Stimulated activated naive CD8-positive, alpha-beta T cell treated with anti-CD3 and anti-CD28 coated beads, Interleukin-15, Interleukin-2, amounts not matched to agents 100 ng/mL and 50 ng/mL, for 24 hours (primary cell): Measurements from ENCODE around the gene NCEH1.
"Not testable (repeated sequence)": the region's sequence is repeated elsewhere in the genome, so short reads cannot be mapped to it uniquely, and the experiment has no call there.

Experiments
- H3K27ac Mint-ChIP-seq: one replicate; pipeline ENCODE4 v1.8.0; 2021; ENCODE audit warnings: mild to moderate bottlenecking, mixed read lengths
- H3K27me3 Mint-ChIP-seq: one replicate; pipeline ENCODE4 v1.8.0; 2021; ENCODE audit warnings: mixed read lengths
- H3K36me3 Mint-ChIP-seq: one replicate; pipeline ENCODE4 v1.8.0; 2021; ENCODE audit warnings: low read depth, mixed read lengths
- H3K4me1 Mint-ChIP-seq: one replicate; pipeline ENCODE4 v1.8.0; 2021; ENCODE audit warnings: low read depth, mixed read lengths
- H3K4me3 Mint-ChIP-seq: one replicate; pipeline ENCODE4 v1.8.0; 2021; ENCODE audit warnings: mild to moderate bottlenecking, mixed read lengths
- H3K9me3 Mint-ChIP-seq: one replicate; pipeline ENCODE4 v1.8.0; 2021; ENCODE audit warnings: mixed read lengths

The NCEH1 gene

DNA sequence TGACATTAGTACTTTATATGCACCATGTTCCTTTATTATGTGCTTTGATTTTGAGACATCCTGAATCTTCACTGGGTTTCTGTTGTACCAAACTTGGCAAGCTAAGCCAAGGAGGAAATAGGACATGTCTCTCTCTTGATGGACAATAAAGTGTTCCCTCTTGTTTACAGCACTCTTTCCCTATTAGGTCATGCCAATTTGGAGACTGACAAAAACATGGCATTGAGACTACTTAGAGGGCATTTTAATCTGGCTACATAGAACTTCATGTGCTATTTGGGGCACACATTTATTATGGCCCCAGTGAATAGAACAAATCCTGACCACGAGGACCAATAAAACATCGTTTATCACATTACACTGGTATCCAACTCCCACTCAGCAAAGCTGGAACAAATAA, 102.3 kb downstream of the NCEH1 start:
- H3K4me1 Mint-ChIP-seq: peaks cover 11% of the 10 kb centered on the region
- H3K36me3 Mint-ChIP-seq: peaks cover 5% of the 10 kb centered on the region
- H3K27ac Mint-ChIP-seq: no peak overlapping the region
- no peak overlapping the region for H3K4me3 Mint-ChIP-seq
- H3K9me3 Mint-ChIP-seq: peaks cover 8% of the 10 kb centered on the region
- H3K27me3 Mint-ChIP-seq: no peaks in the 10 kb centered on the region

- peak overlapping the region; percentile 50 for H3K27ac Mint-ChIP-seq
- H3K4me3 Mint-ChIP-seq: no peak overlapping the region
- peaks cover 5% of the 10 kb centered on the region for H3K36me3 Mint-ChIP-seq
These were observed 103.4 kb downstream of the NCEH1 start for GRCh38 chr3:172607305-172608121.

GRCh38 chr3:172606021-172606420, 104.8 kb downstream of the NCEH1 start:
- Mint-ChIP-seq H3K4me3 (no peak overlapping the region), H3K4me1 (peaks cover 11% of the 10 kb centered on the region), H3K27me3 (no peaks in the 10 kb centered on the region), H3K9me3 (peaks cover 7% of the 10 kb centered on the region), H3K27ac (no peak overlapping the region), H3K36me3 (peaks cover 4% of the 10 kb centered on the region)

More at GRCh38 chr3:172607305-172608121, 103.4 kb downstream of the NCEH1 start:
- H3K4me1 Mint-ChIP-seq: peaks cover 11% of the 10 kb centered on the region
- H3K27me3 Mint-ChIP-seq: no peaks in the 10 kb centered on the region
- H3K9me3 Mint-ChIP-seq: peaks cover 8% of the 10 kb centered on the region

GRCh38 chr3:172604895-172605646, 105.8 kb downstream of the NCEH1 start:
- H3K4me3 Mint-ChIP-seq: no peak overlapping the region
- H3K27ac Mint-ChIP-seq: no peak overlapping the region
- H3K4me1 Mint-ChIP-seq: peaks cover 11% of the 10 kb centered on the region
- no peaks in the 10 kb centered on the region for H3K9me3 Mint-ChIP-seq
- H3K36me3 Mint-ChIP-seq: no peaks in the 10 kb centered on the region
- no peaks in the 10 kb centered on the region for H3K27me3 Mint-ChIP-seq

DNA sequence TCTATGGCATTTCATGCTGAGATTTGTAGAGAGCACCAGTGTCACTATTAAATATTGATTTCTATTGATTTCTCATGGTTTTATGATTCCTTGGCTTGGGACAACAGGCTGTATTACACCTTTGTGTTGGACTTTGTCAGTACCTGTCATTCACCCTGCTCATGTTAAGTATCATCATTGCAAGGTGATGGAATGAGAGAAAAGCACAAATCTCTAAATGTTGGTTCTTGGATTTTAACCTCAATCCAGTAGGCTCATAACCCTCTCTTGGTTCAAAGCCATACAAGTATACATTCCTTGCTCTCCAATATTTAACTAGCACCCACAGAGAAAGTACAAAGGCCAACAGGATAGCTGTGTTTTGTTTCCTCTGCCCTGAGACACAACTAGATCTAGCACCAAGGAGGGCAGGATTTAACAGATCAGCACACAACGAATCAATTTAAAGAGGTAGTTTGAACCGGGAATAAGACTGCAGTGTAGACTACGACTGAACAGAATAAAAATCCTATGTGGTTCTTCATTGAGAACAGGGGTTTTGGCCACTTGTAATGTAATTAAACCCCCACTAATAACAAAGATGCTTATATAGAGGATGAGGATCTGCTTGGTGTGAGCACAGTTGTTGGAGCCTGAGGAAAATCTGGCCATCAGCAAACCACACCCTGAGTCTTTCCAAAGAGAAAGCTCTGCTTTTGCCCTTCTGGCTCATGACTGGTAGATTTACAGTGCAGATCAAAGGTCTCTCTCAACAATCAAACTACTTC, 109.6 kb downstream of the NCEH1 start:
- Mint-ChIP-seq H3K27me3 (no peaks in the 10 kb centered on the region), H3K4me1 (peaks cover 3% of the 10 kb centered on the region), H3K9me3 (peaks cover 3% of the 10 kb centered on the region)

DNA sequence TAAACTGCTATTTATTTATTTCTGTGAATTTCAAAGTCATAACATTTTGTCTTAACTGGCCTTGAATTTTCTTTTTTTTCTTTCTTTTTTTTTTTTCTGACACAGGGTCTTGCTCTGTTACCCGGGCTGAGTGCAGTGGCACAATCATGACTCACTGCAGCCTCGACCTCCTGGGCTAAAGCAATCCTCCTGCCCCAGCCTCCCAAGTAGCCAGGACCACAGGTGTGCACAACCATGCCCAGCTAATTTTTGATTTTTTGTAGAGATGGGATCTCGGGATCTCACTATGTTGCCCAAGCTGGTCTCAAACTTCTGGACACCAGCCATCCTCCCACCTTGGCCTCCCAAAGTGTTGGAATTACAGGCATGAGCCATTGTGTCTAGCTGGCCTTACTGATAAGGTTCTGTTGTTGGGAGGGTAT, 110.2 kb downstream of the NCEH1 start:
- H3K4me3 Mint-ChIP-seq: no peak overlapping the region
- H3K27ac Mint-ChIP-seq: no peak overlapping the region
- no peaks in the 10 kb centered on the region for H3K27me3 Mint-ChIP-seq
- H3K4me1 Mint-ChIP-seq: peaks cover 9% of the 10 kb centered on the region
- peaks cover 3% of the 10 kb centered on the region for H3K9me3 Mint-ChIP-seq
- no peaks in the 10 kb centered on the region for H3K36me3 Mint-ChIP-seq

More for the DNA sequence above, 109.6 kb downstream of the NCEH1 start:
- no peak overlapping the region for H3K4me3 Mint-ChIP-seq
- no peaks in the 10 kb centered on the region for H3K36me3 Mint-ChIP-seq
- no peak overlapping the region for H3K27ac Mint-ChIP-seq

GRCh38 chr3:172598904-172599303, 112.0 kb downstream of the NCEH1 start:
- H3K27me3 Mint-ChIP-seq: no peaks in the 10 kb centered on the region
- H3K27ac Mint-ChIP-seq: no peak overlapping the region
- H3K36me3 Mint-ChIP-seq: no peaks in the 10 kb centered on the region
- H3K4me1 Mint-ChIP-seq: peaks cover 26% of the 10 kb centered on the region
- peaks cover 3% of the 10 kb centered on the region for H3K9me3 Mint-ChIP-seq
- H3K4me3 Mint-ChIP-seq: no peak overlapping the region

DNA sequence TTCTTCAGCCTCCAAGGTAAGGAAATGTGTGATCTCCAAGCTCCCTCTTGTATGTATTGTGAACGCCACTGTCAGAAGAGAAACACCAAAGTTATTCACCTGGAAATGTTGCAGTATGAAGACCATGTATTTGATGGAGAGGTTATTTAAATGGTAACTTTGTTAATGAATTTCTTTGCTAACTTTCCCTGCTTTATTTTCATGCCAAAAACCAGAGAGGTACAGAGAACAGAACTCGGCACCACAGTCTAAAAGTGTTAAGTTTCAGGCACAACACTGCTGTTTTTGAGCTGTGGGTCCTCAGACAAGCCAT, 114.5 kb downstream of the NCEH1 start:
- Mint-ChIP-seq H3K9me3 (peaks cover 3% of the 10 kb centered on the region), H3K27me3 (no peaks in the 10 kb centered on the region), H3K4me1 (peaks cover 52% of the 10 kb centered on the region), H3K36me3 (peaks cover 8% of the 10 kb centered on the region), H3K4me3 (peak overlapping the region; percentile 83), H3K27ac (peak overlapping the region; percentile 85)

DNA sequence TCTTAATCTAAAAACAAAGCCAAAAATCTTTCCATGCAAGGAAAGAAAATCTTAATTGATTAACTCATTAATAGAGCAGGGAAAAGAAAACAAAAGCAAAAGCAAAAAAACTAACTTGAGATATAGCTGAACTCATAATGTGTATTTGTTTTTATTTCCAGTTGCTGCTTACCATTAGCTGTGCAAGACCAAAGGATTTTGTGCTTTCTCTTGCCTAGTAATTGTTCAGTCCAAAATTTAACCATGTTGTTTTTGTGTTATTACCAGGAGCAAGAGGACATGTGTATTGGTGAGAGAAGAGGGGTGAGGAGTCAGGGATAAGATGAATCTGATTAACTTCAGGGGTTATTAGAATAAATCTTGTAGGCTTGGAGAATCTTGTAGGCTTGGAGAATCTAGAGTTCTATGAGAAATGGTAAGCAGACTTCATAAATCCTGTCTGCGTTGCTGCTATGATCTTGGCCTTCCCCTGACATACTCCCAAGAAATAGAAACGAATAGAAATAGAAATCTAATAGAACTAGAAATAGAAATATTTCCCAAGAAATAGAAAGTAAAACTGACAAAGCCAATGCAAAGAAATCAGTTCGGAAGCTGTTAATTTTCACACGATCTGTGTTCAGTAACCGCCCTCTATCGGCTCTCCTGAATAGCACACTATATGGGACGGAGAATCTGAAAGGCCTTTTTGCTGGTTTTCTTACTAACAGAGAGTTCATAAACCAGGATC, 115.0 kb downstream of the NCEH1 start:
- Mint-ChIP-seq H3K36me3 (peaks cover 13% of the 10 kb centered on the region), H3K27ac (peak overlapping the region; percentile 85), H3K4me1 (peaks cover 57% of the 10 kb centered on the region), H3K4me3 (peak overlapping the region; percentile 83), H3K9me3 (peaks cover 3% of the 10 kb centered on the region), H3K27me3 (no peaks in the 10 kb centered on the region)

- not testable (repeated sequence) for H3K9me3 Mint-ChIP-seq, H3K27me3 Mint-ChIP-seq
- H3K36me3 Mint-ChIP-seq: peaks cover 20% of the 10 kb centered on the region
- peak overlapping the region; percentile 85 for H3K27ac Mint-ChIP-seq
- peak overlapping the region; percentile 83 for H3K4me3 Mint-ChIP-seq
- H3K4me1 Mint-ChIP-seq: peaks cover 65% of the 10 kb centered on the region
These were observed 115.8 kb downstream of the NCEH1 start for GRCh38 chr3:172594900-172595663.

DNA sequence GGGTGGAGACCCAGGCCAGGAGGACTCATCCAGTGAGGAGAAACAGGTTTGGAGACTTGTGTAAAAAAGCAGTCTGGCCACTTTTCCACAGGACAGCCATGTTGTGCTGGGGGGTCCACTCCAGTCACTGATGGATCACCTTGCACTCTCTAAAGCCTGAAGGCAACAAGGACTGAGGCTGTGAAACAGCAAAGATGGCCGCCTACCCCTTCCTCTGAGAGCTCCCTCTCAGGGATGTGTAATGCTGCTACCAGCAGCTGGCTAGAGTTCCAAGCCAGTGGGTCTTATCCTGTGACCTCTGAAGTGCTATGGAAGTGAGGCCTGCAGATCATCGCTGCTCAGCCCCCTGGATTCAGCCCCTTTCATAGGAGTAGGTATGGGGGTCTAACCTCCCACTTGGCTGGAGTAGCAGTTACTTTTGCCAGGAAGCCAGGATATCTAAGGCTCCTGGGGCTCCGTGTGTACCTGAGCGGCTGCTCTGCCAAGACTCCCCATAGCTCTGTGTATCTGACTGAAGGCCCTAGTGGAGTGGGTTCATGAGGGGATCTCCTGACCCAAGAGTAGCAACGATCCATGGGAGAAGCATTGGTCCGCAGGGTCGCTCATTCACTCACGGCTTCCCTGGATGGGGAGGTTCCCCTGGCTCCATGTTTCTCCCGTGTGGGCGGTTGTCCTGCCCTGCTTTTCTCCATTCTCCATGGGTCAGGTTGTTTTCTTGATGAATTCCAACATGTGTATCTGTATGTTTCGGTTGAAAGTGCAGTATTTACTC, 117.8 kb downstream of the NCEH1 start:
- Mint-ChIP-seq H3K27me3 (no peaks in the 10 kb centered on the region), H3K4me1 (peaks cover 78% of the 10 kb centered on the region), H3K9me3 (peaks cover 8% of the 10 kb centered on the region), H3K36me3 (peaks cover 33% of the 10 kb centered on the region), H3K4me3 (peak overlapping the region; percentile 61), H3K27ac (peak overlapping the region; percentile 81)

DNA sequence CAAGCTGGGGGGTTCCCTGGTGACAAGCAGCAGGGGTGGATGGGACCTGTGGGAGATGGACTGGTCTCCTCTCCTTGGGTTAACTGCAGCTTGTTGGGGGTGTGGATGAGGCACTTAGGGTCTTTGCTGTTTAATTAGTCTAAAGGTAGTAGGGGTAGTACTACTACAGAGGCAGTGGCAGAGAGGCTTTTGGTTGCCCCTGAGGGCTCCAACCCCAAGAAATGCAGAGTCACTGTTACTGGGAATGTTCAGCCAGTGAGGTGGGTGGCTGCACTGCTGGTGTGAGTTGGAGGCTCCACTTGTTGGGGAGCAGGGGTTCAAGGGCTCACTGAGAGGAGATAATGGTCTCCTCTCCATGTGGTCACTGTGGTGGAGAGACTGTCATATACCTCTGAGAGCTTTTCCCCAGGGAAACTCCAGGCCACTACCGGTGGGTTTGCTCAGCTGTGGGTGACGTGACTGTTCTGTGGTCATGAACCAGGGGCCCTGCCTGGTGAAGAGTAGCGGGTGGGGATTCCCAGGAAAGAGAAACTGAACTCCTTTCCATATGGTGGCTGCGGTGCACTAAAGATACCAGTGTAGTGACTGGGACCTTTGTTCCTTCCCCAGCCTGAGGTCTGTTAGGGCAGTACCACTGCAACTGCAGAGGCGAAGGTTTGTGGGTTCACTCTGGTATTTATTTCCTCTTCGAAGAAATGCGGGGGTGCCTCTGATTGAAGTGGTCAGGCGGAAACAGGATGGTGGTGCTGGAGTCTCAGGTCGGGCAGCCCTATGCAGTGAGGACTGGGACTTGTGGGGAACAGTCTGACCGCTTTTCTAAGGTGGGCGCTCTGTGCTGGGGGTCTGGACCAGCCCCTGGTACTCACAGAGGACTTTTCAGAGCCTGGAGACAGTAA, 118.7 kb downstream of the NCEH1 start:
- Mint-ChIP-seq H3K27ac (peak overlapping the region; percentile 81), H3K4me3 (peak overlapping the region; percentile 61), H3K9me3 (peaks cover 8% of the 10 kb centered on the region), H3K36me3 (peaks cover 36% of the 10 kb centered on the region), H3K4me1 (peaks cover 84% of the 10 kb centered on the region), H3K27me3 (no peaks in the 10 kb centered on the region)
